Stimulated activated CD4-positive, alpha-beta T cell treated with anti-CD3 and anti-CD28 coated beads, Interleukin-4, amount 100 ng/mL, for 1 hour (primary cell): Measurements from ENCODE around the gene MAN1A1.

ENCODE experiments used
- DNase-seq: peaks from one replicate; pipeline ENCODE4 v3.0.0-alpha.2; 2020

Gene MAN1A1

DNA sequence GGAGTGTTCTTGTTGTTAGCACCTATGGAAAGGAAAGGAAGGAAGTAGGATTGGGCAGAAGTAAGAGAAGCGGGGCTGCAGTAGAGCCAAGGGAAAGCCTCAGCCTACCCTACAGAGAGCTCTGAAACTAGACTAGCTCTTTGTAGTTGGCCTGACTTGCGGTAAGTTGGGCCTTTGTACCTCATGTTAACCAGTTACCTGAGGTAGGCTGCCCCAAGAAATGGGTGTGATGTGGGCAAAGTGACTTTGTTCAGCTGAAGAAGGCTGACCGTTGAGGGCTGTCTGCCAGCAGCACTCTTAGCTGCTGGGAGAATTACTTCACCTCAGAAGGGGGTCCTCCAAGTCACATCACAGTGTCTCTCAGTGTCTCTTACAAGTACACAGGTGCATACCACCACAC is 216.2 kb downstream of the MAN1A1 start:
- no peak for DNase-seq

DNA sequence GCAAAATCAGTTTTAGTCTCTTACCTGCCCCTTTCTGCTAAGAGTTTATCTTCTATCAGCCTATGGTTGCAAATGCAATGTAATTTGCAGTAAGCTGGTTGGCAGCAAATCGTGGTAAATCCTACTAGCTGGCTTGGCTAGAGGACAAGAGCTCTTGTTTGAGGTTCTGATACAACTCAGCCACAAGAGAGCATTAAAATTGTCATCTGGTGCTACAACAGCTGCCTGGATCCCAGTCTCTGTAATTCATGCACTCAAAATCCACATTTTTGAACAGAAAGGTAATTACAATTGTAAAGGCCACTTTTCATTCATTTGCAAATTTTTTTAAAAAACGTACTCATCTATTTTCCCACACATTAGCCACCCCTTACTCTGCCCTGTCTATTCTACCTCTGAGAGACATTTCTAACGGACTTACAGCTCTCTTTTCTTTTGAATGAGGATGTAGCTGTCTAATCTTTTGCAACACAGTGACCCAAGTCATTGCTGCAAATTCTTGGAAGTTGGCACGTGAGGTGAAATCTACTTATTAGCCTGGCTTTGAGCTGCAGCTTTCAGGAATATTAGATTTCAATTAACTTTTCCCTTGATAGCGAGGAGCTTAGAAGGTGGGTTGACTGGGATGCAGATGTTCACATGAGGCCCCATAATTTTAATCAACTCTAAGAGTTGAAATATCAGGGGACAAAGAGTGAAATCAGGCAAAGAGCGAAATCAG is 217.1 kb downstream of the MAN1A1 start:
- no peak for DNase-seq

DNA sequence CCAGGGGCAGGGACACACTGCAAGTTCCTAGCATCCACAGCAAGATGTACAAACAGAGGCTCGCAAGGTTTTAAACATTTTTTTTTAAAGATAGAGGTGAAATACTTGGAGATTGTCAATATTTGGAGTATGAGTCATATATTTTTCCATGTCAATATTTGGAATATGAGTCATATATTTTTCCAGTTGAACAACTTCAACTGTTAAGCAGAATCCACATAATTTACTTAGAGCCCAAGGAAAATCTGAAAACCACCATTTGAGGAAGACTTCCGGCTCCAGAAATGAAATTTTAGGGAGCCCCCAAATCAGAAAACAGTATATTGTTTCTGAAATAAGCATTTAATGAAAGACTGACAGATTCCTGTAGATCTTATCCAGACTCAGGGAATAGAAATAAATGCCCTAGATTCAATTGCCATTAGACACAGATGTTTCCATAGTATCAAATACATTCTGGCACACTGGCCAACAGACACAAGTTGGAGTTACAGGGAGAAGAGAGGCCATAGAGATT is 219.5 kb downstream of the MAN1A1 start:
- no peak for DNase-seq

DNA sequence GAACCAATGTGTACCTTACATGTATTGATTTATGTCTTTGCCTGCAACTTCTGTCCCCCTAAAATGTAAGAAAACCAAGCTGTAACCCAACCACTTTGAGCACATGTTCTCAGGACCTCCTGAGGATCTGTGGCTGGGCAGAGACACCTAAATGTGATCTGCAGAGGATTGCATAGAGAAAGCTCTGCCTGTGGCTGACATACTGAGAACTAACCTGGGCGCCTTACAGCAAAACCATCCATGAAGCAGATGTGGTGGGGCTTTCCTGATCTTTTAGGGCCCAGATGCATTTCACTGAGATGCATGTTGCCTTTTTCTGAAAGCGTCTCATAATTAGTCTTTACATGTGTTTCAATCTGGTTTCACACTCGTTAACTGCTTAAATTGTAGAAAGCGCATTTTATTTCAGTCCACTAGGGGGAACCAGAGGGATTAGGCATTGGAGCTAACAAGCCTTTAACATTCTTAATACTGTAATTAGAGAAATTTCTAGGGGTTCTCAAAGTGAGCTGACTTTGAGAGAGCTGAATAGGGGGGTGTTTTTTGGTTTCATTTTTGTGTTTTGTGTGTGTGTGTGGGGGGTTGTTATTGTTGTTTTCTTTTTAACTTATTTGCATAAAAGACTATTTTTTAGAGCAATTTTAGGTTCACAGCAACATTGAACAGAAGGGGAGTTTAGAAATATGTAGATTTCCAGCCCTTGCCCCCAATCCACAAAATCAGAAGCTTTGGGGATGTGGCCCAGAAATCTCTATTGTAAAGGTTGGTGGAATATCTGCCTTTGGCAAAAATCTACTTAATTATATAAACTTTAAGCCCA is 220.2 kb downstream of the MAN1A1 start:
- DNase-seq: no peak

DNA sequence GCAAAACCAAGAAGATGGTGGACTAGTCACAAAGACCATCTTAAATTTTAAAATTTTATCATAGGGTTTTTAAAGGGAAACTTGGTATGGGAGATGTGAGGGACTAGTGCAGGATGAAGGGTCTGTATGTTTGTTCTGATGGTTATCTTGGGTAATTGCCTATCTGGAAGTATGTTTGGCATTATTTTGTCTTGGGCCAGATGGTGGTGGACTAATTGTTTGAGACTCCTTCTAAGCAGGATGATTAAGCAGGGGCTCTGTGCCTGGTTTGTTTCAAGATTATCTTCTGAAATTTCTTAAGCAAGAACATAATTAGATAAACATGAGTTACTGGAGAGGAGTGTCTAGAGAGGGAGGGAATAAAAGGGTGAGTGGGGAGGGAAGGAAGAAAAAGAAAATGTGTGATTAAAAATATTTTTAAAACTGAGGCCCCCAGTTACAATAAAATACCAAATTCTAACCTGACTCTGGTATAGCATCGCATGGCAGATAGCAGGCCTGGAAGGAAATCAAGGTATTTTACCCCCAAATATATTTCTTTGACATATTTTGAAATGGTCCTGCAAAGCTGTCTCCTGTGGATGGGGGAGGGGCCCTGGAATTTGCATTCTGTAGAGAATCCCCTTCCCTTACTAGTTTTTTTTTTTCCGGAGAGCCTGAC is 221.2 kb downstream of the MAN1A1 start:
- DNase-seq: no peak

DNA sequence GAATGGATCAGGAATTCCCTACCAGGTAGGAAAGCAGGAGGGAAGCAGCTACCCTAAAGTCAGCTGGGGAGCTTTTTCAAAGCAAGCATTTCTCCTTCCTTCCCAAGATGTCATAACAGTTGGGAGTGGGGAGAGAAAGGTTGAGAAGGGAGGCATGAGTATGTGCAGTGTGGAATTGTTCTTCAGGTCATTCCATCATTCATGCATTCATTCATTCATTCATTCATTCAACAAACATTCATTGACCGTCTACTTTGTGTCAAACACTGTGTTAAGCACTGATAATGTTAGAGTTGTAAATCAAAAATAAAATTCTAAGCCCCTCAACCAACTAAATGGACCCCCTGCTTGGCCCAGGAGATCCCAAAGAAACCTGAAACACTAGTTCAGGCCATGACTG is 221.9 kb downstream of the MAN1A1 start:
- DNase-seq: no peak
